GM18502 (cell line): ENCODE results near the gene GNG8.
"Not testable (repeated sequence)": the region's sequence is repeated elsewhere in the genome, so short reads cannot be mapped to it uniquely, and the experiment has no call there.

Experiments
- ATAC-seq: cut with Tn5 transposase; IDR thresholded peaks from one replicate; pipeline ENCODE4 v1.9.1; 2021; ENCODE audit warnings: mild to moderate bottlenecking; ENCODE audit not compliant: unreplicated experiment, poor library complexity

The GNG8 gene

DNA sequence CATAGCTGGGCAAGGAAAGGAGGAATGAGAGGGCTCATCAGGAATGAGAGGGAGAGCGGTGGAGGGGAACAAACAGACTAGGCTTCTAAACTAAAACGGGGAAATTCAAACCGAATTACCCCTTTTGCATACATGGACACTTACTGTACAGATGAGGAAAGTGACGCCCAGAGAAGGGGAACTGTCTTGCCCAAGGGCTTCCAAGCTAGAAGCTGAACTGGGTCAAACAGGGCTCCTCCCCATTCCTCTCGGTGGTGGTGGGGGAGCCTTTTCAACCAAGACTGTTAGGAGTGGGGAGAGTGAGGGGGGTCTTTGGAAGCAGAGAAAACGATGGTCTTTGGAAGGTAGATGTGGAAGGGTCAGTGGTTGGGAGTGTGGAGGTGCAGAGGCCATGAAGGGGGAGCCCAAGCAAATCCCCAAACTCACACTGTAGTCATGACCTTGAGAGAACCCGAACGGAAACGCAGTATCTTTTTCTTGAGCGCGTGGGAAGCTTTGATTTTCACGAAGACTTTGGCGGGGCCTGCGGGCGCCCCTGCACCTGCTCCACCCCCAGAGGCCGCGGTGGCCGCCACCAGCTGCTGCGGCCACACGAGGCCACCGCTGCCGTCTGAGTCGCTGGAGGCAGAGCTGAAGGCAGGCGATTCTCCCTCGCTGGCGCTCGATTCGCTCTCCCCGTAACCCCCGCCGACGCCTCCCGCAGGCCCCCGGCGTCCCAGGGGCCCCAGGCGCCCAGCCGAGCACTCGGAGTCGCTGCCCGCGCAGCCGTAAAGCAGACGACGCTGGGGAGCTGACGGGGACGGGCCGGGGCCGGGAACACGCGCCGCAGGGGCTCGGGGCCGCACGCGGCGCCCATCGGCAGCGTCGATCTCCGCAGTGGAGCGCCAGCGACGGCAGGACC lies 12.3 kb upstream of the GNG8 start:
- ATAC-seq = no peak

DNA sequence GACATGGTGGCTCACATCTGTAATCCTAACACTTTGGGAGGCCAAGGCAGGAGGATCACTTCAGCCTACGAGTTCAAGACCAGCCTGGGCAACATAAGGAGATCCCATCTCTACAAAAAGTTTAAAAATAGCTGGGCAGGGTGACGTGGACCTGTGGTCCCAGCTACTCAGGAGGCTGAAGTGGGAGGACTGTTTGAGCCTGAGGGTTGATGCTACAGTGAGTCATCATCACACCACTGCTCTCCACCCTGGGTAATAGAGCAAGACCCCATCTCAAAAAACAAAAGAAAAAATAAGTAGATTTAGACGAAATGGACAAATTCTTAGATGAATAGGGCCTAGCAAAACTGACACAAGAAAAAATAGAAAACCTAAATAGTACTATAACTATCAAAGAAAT lies 10.4 kb upstream of the GNG8 start:
- no peak for ATAC-seq

DNA sequence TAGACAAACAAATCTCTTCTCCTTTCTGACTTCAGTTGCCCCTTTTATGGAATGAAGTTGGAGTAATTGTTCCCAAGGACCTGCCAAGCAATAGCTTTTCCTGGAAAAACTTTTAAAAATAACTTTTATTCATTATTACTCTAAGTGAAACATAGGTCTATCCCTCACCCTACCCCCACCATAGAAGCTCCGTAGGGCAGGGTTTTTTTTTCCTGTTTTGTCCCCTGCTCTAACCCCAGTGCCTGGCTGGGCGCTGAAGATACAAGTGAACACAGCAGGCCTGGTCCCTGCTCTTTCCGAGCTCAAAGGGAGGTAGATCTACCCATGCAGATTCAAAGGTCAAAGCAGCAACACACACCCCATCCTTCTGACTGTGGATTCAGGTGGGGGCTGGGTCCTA lies 8.7 kb upstream of the GNG8 start:
- ATAC-seq = no peak

DNA sequence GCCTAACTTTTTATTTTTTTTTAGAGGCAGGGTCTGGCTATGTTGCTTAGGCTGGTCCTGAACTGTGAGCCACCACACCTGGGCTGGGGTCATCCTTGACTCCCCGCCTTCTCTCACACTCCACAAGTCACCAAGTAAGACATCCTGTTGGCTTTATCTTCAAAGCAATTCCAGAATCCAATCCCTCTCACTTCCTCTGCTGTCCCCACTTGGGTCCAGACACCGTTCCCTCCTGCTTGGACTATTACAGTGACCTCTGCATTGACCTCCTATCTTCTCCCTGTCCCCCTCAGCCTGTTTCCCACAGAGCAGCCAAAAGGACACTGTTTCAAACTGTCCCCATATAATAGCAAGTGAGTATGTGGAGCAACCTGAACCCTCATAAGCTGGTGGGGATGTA lies 4.7 kb upstream of the GNG8 start:
- ATAC-seq = no peak

DNA sequence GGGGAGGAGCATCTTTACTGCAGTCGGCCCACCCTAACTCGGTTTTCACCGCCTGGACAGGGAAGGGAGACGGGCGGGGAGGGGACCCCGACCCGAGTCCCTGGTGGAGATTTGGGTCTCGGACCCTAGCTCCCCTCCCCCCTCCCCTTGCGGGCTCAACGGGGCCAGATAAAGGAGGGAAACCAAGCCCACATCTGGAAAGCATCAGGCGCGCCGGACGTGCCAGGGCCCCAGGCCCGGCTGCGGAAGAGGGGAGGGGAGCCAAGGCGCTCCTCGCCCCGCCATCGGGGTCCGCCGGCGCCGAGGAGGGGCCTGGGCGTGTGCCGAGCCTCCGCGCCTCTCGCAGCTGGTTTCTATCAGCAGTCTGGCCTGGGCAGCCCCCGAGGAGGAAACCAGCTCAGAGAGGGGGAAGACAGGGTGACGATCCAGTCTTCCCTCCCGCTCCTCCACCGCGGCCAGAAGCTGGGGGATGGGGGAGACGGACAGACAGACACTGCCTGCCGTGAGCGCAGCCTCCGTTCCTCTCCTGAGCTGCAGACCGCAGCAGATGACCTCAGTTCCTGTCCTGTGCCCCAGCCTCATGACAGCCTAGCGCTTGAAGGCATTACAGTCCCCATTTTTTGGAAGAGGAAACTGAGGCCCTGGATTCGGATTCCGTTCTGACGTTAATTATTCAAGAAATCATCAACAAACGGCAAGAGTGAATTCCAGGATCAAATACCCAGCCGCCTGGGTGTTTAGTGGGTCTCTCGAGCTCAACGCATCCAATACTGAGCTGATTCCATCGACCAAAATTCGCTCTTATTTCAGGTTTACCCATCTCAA lies 3.6 kb upstream of the GNG8 start:
- no peak for ATAC-seq

DNA sequence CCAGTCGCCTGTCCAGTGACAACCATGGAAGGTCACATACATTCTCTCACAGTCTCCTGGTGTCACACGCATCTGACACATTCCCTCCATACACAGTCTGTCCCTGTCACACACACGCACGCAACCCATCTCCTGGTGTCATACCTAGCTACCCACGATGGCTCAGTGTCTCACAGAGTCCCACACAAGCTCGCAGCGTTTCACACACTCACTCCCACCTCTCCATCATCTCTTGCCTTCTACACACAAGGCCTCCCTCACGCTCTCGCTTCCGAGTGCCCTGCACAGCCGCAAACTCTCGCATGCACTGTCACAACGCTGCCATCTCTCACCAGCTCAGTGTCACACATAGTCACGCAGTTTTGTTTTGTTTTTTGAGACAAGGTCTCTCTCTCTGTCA lies 1.2 kb upstream of the GNG8 start:
- no peak for ATAC-seq

DNA sequence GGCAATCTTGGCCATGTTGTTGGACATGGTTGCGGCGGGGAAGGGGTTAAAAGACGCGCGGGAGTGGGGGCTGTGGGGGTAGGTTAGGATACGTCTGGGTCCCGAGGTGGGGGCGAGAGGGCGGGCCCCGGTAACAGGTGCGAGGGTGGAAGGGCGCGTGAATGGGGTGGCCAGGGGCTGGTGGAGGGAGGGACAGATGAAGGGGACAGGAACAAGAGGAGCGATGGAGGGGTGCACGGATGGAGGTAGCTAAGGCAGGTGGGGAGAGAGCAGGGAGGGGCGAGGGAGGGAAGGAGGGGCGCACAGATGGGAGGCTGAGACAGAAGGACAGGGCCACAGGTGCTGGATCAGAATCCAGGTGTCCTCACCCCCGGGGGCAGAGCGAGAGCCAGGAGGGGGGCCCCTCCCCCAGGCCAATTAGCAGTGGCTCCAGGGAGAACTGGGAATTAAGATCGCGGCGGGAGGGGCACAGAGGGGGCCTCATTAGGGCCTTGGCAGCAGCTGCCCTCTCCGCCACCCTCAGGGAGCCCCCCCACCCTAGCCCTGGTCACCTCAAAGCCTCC lies 1.3 kb downstream of the GNG8 start:
- no peak for ATAC-seq

DNA sequence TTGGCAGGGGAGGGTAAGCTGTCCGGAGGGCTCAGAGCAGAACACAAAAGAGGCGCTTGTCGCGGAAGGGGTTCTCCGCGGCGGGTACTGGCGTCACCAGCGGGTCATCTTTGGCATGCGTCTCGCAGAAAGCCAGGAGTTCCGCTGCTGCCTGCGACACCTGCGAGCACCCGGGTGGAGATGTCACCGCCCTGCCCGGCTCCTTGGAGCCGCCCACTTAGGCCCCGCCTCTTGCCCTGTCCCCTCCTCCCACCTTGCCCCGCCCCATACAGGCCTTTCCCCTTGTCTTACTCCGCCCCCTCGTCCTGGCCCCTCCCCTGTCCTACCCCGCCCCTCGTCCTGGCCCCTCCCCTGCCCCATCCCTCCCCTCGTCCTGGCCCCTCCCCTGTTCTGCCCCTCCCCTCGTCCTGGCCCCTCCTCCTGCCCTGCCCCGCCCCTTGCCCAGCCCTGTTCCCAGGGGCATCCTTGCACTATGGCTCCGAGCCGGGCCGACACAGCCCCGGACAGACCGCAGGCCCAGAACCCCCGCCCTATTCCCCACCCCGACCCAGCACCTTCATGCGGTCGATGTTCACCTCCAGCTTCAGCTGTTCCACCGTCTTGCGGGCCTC lies 1.9 kb downstream of the GNG8 start:
- peak; percentile 41 for ATAC-seq

DNA sequence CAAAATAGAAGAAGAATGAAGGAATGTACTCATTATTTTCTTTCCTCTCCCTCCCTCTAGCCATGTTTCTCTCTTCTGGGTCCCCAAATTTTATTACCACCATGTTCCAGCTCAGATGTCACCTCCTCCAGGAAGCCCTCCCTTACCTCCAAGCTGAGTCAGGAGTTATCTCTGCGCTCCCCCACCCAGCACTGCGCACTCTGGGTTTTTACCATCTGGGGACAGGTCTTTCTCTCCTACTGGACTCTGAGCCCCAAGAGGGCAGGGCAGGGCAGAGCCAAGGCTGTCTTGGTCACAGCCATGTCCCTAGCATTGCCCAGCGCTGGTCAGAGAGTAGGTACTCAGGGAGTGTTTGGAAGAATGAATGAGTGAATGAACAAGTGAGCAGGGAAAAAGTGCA lies 2.9 kb downstream of the GNG8 start:
- ATAC-seq = no peak

DNA sequence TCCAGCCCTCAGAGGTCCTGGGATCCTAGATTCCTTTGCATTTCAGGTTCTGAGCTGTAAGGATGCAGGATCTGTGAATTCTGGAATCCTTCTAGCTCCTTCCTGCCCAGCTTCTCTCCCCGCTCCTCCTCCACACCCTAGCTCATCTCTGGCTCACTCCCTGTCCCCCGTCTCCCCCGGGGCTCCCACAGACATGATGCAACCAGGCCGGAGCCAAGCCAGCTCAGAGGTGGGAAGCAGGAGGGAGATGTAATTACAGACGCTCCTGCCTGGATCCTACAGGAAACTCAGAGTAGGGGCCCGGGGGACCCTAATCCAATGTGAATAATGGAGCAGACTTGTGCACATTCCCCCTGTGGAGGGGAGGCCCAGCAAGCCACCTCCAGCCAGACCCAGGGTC lies 4.5 kb downstream of the GNG8 start:
- ATAC-seq = no peak

DNA sequence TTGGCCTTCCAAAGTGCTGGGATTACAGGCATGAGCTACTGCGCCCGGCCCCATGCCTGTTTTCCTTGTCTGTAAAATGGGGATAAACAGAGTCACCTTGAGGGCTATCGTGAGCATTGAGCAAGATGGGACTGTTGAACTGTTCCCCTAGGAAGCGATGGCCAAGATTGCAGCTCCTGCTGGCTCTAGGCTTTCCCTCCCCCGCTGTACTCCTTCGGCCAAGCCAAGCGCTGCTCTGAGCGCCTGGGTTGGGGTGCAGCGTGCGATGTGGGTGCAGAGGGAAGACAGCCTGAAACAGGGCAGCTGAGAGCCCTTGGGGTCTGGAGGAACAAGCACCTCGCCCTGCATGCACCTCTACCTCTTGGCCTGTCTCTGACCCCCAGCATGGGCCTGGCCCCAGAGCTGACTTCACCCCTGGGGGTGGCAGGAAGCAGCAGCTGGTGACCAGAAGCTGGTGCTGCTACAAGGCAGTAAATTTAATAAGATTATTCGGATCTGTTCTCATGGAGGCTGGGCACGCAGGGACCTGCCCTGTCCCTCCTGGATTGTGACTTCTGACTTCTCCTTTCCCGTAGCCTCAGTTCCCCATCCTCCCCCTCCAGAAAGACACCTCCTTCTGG lies 5.3 kb downstream of the GNG8 start:
- no peak for ATAC-seq

DNA sequence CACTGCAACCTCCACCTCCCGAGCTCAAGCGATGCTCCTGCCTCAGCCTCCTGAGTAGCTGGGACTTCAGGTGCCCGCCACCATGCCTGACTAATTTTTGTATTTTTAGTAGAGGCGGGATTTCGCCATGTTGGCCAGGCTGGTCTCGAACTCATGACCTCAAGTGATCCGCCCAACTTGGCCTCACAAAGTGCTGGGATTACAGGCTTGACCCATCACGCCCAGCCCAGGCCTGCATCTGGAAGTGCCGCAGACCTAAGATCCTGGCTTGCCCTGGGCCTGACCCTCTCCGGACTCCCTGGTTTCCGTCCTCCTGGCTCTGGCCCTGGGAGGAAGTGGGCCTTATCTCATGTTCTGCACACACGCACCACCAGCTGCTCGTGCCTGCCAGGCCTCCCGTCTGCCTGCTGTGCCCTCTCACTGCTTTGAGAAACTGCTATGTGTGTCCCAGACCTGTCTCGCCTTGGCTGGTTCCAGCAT lies 6.4 kb downstream of the GNG8 start:
- ATAC-seq = no peak

DNA sequence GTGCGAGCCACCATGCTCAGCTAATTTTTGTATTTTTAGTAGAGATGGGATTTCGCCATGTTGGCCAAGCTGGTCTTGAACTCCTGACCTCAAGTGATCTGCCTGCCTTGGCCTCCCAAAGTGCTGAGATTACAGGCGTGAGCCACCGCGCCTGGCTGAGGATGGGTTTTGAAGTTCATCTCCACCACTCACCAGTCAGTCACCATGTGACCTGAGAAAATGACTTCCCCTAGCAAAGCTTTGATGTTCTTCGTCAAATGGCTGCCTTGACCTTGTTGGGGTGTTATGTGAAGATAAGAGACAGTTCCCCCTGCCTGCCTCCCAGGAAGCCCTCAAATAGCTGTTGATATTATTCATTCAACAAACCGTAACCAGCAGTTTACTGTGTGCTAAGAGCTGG lies 7.0 kb downstream of the GNG8 start:
- ATAC-seq = not testable (repeated sequence)

DNA sequence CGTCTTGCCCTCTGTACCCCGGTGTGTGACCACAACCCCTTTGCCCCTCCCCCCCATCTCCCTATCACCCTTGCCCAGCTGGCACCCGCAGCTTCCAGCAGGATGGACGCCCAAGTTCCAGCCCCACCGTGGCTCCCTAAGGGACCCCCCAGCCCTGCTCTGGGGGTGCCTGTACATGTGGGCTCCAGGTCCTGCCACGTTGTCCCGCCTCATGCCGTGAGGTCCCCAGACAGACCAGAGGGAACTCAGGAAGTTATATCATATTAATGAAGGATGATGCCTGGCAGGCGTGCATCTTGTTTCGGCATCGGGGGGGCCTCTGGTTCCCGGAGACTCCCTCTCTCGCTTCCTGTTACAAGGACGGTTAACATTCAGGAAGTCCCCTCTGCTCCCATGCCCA lies 9.6 kb downstream of the GNG8 start:
- ATAC-seq = no peak

DNA sequence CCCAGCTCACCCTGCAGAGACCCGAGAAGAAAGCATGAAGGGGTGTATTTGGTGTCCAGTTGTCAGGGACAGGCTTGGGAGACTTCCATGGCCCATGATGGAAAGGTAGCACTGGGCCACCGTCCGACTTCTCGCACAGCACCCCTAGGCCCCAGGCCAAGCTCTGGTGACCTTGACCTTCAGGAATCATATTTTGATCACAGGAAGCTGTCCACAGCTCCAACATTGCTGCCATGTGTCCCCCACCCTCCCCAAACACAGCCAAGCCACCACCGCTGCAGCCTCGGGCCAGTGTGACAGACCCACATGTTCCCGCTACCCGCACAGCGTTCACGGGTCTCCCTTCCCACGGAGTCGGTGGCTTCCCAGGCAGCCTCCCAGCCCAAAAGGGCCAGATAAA lies 10.3 kb downstream of the GNG8 start:
- no peak for ATAC-seq

DNA sequence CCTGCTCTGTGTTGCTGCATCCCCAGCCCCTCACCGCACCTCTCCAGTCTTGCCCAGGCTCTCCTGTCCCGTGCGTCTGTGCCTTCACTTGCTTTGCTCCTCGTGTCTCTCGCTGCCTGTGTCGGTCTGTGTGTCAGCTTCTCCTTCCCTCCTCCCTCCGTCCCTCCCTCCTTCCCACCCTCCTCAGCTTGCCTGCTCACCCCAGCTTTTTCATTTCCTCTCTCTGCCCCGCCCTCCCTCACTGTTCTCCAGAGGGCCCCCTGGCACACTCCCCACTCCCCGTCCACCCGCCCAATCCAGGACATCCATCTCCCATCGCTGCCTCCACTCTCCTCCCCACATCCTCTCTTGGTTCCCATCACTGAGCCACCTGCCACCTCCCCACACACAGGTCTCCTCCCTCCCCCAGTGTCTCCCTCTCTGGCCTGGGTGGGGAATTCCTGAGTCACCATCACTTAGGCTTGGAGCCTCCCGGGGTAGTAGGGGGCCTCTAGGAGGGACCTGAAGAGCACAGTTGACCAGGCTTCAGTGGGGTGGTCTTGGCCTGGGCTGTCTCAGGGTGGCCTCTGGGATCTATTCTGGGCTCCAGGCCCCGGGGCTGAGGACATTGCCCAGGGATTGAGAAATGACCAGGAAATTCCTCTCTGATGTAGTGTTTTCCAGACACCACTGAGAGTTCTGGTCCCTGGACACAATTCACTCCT lies 10.9 kb downstream of the GNG8 start, which contains the start of gene PTGIR:
Gene PTGIR (minus strand): TSS at position 132 of the 704 bp plus-strand sequence. CDS start 864 bp downstream, outside the sequence.
- ATAC-seq = no peak

DNA sequence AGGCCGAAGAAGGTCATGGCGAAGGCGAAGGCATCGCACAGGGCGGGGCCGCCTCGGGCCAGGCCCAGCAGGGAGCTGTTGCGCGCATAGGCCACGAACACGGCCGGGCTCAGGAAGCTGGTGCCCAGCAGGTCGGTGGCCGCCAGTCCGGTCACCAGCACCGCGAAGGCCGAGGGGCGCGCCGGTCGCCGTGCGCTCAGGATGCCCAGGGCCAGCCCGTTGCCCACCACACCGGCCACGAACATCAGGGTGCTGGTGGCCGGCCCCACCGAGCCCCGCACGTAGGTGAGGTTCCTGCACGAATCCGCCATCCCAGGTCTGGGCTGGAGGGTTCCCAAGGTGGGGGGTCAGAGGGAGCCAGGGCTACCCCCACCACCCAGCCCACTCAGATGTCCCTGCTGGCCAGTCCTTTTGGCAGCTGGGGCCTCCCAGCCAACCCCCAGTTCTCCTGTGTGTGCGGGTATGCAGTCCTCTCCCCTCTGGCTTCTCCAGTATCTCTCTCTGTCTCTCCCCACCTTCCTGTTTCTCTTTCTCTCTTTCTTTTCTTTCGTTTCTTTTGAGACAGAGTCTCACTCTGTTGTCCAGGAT lies 12.0 kb downstream of the GNG8 start:
- no peak for ATAC-seq

DNA sequence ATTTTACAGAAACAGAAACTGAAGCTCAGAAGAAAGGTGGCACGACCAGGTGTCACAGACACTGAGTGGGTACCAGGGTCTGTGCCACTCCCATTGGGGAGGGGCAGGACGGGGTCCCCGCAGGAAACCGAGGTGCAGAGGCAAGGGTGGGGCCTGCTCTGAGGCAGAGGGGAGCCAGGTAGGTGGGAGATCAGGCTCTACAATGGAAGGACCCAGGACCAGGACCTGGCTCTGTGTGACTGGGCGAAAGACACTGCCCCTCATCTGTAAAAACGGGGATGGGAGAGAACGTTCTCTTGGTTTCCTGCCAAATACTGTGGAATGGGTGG lies 13.9 kb downstream of the GNG8 start:
- no peak for ATAC-seq
